GM18520 (cell line): ENCODE results near the gene TPRG1.
A peak's percentile ranks its signal among the peaks of the same experiment; 100 is the strongest.

Experiments
- ATAC-seq: cut with Tn5 transposase; IDR thresholded peaks from one replicate; pipeline ENCODE4 v1.9.1; 2021; ENCODE audit not compliant: unreplicated experiment

Gene TPRG1

GRCh38 chr3:189276444-189277219, 104.9 kb downstream of the TPRG1 start:
- ATAC-seq: no peak

GRCh38 chr3:189277711-189278110, 105.9 kb downstream of the TPRG1 start:
- ATAC-seq: no peak

- ATAC-seq: no peak
Observed at GRCh38 chr3:189278221-189278620, 106.5 kb downstream of the TPRG1 start.

DNA sequence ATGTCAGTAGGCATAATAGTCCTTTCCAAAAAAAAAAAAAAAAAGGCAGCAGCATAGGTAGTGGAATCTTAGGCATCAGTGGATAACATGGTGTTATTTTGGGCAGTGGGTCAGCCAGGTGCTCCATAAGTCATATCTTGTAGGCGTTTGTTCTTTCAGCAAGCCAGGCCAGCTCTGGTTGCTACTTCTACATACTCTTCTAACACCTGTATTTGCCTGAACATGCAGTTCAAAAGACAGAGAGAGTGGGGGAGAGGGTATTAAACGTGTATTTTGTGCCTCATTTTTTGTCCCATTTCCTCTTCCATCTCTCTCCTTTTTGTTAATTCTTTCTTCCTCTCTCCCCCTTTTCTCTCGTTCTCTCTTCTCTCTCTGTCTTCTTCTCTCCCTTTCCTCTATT, 110.4 kb downstream of the TPRG1 start:
- ATAC-seq: no peak

DNA sequence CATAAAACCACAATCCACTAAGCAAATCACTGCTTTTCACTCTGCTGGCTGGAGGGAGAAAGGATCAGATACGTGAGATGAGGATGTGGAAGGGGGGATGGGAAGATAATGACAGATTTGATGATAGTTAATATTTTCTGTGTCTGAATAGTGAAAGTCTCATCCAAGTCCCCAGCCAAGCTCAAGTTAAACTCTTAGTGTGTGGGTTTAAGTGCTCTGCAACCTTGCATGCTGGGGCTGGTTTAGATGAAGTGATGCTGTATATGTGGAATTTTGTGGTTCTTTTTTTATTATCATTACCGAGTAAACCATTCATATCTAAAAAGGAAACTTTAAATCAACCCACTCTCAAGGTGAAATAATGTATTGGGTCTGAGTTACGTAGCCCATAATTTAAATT, 111.0 kb downstream of the TPRG1 start:
- no peak for ATAC-seq

- no peak for ATAC-seq
Observed at GRCh38 chr3:189286188-189286587, 114.4 kb downstream of the TPRG1 start.

DNA sequence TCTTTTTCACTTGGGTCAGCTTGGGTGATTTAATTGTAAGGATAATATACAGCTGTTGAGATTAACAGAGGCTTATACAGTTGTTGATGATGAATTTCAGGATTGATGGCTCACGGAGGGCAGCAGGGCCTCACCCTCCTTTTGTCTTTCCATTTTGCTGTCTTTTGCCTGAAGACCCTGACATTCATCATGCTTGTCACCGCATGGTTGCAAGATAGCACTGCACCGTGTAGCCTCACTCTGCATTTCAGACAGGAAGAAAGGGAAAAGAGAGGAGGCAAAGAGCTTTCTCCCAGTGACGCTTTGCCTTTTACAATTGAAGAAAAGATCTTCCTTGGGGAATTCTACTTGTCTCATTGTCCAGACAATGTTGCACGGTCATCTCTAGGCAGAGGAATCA, 115.1 kb downstream of the TPRG1 start:
- ATAC-seq: no peak

DNA sequence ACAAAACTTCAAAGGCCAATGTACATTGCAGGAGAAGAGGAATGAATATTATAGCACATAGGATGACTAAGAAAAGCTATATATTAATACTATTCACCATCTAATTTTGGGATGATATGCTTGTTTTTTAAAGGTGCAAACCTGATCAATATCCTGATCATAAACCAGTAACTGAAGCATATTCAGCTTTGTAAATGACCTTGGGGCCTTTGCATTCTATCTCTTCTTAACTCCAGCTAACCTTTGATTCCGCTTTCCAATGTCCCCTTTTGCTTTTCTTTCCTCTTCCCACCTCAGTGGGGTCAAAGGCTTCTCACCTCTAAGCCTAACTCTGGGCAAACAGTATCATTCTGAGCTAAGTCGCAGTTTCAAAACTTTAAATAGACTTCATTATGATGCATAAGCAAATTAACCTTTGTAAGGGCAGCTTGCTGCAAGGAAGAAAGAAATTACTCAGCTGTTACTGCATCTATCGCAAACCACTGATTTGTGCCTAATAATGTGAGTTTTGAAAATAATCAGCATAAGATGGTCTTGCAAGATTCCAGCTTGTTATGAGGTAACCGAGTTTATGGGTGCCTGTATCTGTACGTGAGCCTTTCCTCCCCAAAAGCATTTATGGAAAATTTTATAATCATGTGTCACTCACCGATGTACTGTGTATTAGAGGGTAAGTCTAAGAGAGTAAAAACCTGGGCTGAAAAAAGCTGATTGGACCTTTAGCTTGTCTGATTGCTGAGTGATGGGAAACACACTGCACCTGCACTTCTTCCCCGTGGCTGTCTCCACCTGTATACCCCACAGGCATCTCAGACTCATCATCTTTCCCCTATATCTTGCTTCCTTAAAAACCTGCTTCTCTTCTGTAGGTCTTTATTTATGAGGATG, 116.8 kb downstream of the TPRG1 start:
- peak; percentile 97 for ATAC-seq

DNA sequence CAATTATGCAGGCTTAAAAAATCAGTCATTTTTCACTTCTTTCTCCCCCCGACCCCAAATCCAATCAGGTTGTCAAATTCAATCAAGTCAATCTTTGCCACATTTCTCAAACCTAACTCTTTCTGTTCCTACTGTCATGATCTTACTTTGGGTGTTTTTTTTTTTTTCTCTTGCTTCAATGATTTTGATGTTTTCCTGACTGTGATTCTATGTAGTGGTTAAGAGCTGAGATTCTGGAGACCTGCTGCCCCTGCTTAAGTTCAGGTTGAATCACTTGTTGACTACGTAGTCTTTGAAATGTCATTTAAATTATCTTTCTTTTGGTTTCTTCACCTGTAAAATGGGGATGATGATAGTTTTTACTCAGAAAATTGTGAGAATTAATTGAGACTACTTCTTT, 117.5 kb downstream of the TPRG1 start:
- no peak for ATAC-seq

DNA sequence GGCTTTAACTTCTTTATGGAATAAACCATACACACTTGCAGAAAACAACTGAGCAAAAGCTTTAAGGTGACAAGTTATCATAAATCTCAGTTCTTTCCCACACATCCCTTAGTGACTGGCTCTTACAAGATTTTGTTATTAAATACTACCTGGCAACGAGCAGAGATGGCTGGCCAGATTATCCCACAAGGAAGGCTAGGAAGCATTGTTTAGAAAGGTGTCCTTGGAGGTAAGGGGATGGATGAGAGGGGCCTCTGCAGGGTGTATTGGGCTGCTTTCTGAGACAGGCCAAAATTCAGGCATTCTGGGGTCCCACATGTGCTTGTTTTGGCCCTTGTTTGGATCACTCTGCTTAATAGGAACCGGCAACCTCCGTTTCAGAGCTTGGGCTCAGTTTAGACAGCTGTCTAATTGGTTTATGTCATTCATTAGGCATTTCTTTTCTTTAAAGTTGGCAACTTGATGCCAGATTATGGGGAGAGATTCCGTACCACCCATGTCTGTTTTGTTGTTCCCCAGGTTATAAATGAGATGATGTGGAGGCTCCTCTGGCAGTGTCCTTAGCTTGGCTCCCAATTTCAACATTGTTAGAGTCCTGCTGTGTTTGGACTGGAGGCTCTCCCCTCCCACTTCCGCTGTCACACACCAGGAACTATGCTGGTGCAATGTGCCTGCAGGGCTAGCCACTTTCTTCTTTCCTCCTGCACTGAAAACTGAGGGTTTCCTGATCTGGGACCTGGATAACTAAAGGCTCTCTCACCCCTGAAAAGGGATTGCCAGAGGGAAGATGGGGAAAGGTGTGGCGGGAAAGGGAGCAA, 121.1 kb downstream of the TPRG1 start:
- no peak for ATAC-seq

DNA sequence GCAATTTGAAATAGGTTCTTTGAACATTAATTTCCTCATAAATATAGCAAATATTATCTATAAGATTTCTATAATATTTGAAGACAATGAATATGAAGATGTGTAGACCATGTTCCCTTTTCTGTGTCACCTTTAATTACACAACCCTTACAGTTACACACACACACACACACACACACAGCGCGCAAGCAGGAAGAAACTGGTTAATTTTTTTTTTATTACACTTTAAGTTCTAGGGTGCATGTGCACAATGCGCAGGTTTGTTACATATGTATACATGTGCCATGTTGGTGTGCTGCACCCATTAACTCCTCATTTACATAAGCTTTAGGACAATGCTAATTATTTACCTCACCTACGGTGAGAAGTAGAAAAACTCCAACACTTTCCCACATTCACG, 122.9 kb downstream of the TPRG1 start:
- ATAC-seq: no peak

DNA sequence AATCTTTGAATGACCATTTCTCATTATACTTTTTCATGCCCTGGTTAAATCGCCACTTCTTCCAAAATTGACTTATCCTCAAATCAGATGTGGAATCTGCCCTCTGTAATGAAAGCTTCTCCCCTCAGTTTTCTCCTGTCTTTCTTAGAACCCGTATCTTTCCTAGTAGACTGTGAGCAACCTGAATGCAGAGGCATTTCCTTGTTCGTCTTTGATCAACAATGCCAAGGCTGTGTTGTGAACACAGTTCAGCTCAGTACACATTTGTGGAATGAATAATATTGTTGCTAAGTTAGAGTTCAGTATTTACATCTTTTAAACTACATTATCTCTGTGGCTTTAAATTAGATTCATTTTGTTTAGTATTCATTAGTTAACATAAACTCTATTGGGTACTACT, 123.3 kb downstream of the TPRG1 start:
- no peak for ATAC-seq

DNA sequence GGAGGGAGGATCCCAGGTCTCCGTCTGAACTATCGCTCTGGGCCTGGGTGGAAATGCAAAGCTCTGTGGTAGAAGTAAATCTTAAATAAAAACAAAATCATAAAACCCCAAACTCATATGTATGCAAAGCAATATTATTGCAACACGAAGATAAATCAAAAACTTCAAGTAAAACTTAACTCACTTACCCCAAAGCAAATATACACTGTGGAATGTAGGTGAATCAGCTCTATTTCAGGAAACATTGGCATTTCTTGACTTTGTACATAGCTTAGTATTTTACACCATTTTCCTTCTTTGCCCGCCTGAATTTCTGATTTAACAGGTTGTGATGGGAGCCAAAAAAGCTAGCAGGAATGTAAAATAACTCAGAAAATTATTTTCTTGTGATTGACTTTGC, 126.2 kb downstream of the TPRG1 start:
- ATAC-seq: no peak

GRCh38 chr3:189298469-189299375, 127.0 kb downstream of the TPRG1 start:
- no peak for ATAC-seq

GRCh38 chr3:189300345-189300744, 128.6 kb downstream of the TPRG1 start:
- no peak for ATAC-seq

DNA sequence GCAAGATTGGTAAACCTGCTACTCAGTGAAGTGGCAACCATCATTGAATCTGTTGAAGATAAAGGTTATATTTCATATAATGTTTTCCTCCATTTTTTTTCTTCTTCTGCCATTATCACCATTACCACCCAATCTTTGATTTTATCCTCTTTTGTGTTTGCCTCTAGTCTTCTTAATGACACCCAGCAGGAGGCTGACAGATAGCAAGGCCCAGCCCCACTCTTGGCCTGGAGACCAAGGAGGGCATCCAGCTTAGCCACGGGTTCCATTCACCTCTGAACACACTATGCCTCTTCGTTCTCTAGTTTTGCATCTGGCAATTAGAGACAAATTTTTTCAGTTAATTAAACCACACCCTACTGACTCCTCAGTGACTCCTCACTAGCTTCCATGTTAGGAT, 129.7 kb downstream of the TPRG1 start:
- ATAC-seq: no peak

DNA sequence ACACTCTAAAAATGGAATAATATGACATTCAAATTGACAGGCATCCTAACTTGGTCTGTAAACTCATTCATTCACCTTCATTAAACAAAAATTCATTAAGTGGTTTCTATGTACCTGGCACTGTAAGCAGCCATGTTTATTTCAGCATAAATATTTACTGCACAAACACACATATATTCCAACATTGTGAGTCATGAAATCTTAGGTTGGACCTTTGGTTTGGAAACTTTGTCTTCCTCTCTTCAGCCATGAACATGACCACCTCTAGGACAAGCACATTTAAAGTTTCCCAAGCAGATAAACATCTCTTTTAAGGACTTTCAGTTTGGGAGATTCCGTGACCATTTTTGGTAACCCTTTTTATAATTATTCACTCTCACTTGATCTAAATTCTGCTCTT, 131.8 kb downstream of the TPRG1 start:
- ATAC-seq: no peak

DNA sequence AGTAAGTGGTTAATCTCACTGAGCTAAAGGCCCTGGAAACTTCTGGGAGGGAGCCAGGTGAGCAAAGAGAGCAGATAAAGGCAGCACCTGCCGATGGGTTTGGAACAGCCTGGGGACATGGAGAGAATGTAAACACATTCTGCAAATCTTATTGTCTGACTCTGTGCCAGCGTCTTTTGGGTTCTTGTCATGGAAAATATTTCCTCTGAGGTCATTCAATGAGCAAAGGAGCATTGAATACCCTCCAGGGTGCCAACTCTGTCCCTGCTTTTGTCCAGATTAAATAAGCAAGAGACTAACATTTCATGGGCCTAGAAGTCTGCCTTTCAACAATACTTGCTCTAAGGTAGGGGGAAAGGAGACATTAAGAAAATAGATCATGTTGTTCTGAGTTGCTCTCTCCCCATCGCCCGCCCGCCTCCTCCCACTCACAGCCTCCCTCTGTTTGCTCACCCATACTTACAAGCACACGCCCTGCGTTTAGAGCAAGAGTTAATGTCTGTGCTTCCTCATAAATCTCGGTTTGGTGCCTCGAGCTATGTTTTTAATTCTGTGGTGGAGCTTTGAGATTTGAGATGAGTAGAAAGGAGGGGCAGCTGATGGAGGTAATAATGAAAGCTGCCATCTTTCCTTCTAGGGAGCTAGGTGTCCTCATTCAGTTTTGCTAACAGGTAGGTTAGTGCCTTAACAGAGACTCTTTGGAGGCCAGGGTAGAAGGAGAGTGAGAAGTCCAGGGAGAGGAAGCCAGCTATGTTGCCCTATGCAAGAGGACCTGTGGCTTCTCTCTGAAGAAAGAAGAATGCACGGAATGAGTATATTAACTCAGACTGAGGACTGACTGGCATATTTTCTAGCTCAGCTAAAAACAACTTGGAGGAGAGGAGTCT, 132.9 kb downstream of the TPRG1 start:
- no peak for ATAC-seq

GRCh38 chr3:189305412-189305811, 133.6 kb downstream of the TPRG1 start:
- ATAC-seq: peak; percentile 53
